Smooth muscle cell (in vitro differentiated cells): ENCODE data around the gene MUC4. TPM values are rescaled to one million over a fixed set of nuclear protein-coding genes. Genes with fewer than 3 reads are reported as not detected.

Experiments
- DNase-seq: peaks from one replicate; lab custom pipeline; 2025; ENCODE audit not compliant: unreplicated experiment; lab: John Stamatoyannopoulos, UW
- H2AFZ ChIP-seq: fragments of 200-600 bp; sonication (generic); 2 replicates; pipeline ENCODE4 v1.6.0; 2016; ENCODE audit warnings: antibody characterized with exemption, low read depth, mild to moderate bottlenecking
- H3F3A ChIP-seq: fragments of 200-600 bp; sonication (generic); 2 replicates; pipeline ENCODE4 v1.6.0; 2017; ENCODE audit warnings: antibody characterized with exemption, low read depth
- H3K27ac ChIP-seq: fragments of 200-600 bp; sonication (generic); 2 replicates; pipeline ENCODE4 v1.5.1; 2016; ENCODE audit warnings: low read depth, mild to moderate bottlenecking
- H3K27me3 ChIP-seq: fragments of 200-600 bp; sonication (generic); 2 replicates; pipeline ENCODE4 v1.6.1; 2016; ENCODE audit warnings: low read depth, mild to moderate bottlenecking
- H3K36me3 ChIP-seq: fragments of 200-600 bp; sonication (generic); 2 replicates; pipeline ENCODE4 v1.5.1; 2016; ENCODE audit warnings: low read depth
- H3K4me1 ChIP-seq: fragments of 200-600 bp; sonication (generic); 2 replicates; pipeline ENCODE4 v1.5.1; 2016; ENCODE audit warnings: low read depth
- H3K4me2 ChIP-seq: fragments of 200-600 bp; sonication (generic); 2 replicates; pipeline ENCODE4 v1.6.0; 2016; ENCODE audit warnings: mild to moderate bottlenecking
- H3K4me3 ChIP-seq: fragments of 200-600 bp; sonication (generic); 2 replicates; pipeline ENCODE4 v1.5.1; 2016; ENCODE audit warnings: mild to moderate bottlenecking
- H3K79me2 ChIP-seq: fragments of 200-600 bp; sonication (generic); 2 replicates; pipeline ENCODE4 v1.6.0; 2016; ENCODE audit warnings: low read depth, mild to moderate bottlenecking
- H3K9ac ChIP-seq: fragments of 200-600 bp; sonication (generic); 2 replicates; pipeline ENCODE4 v1.6.0; 2016; ENCODE audit warnings: low read depth
- H3K9me3 ChIP-seq: fragments of 200-600 bp; sonication (generic); replicated peaks from 2 replicates; pipeline ENCODE4 v1.5.1; 2016; ENCODE audit warnings: low read depth
- H4K20me1 ChIP-seq: fragments of 200-600 bp; sonication (generic); 2 replicates; pipeline ENCODE4 v1.6.0; 2016; ENCODE audit warnings: low read depth
- CTCF ChIP-seq: fragments of 200-600 bp; sonication (generic); IDR thresholded peaks from 2 replicates; pipeline ENCODE4 v1.5.1; 2017; ENCODE audit warnings: borderline replicate concordance, mild to moderate bottlenecking, antibody characterized with exemption; ENCODE audit not compliant: insufficient read depth, poor library complexity, severe bottlenecking
- WGBS: methylation state at CpG from one replicate; pipeline ENCODE4 v1.1.7; 2016; ENCODE audit warnings: low lambda C conversion rate; 5-methylcytosine and 5-hydroxymethylcytosine counted together
- polyA plus RNA-seq: library from polyadenylated mRNA; unstranded; fragments of >200 nt; fragmentation: Nextera tagmentation; extraction: Ambion mirVana; gene quantifications from 2 replicates; pipeline ENCODE4 v1.2.1, GENCODE V29; 2016
- total RNA-seq: library from RNA; depleted of rRNA; stranded (reverse); fragments of >200 nt; gene quantifications from 2 replicates; pipeline ENCODE4 v1.2.3, GENCODE V29; 2014

The MUC4 gene, protein sequence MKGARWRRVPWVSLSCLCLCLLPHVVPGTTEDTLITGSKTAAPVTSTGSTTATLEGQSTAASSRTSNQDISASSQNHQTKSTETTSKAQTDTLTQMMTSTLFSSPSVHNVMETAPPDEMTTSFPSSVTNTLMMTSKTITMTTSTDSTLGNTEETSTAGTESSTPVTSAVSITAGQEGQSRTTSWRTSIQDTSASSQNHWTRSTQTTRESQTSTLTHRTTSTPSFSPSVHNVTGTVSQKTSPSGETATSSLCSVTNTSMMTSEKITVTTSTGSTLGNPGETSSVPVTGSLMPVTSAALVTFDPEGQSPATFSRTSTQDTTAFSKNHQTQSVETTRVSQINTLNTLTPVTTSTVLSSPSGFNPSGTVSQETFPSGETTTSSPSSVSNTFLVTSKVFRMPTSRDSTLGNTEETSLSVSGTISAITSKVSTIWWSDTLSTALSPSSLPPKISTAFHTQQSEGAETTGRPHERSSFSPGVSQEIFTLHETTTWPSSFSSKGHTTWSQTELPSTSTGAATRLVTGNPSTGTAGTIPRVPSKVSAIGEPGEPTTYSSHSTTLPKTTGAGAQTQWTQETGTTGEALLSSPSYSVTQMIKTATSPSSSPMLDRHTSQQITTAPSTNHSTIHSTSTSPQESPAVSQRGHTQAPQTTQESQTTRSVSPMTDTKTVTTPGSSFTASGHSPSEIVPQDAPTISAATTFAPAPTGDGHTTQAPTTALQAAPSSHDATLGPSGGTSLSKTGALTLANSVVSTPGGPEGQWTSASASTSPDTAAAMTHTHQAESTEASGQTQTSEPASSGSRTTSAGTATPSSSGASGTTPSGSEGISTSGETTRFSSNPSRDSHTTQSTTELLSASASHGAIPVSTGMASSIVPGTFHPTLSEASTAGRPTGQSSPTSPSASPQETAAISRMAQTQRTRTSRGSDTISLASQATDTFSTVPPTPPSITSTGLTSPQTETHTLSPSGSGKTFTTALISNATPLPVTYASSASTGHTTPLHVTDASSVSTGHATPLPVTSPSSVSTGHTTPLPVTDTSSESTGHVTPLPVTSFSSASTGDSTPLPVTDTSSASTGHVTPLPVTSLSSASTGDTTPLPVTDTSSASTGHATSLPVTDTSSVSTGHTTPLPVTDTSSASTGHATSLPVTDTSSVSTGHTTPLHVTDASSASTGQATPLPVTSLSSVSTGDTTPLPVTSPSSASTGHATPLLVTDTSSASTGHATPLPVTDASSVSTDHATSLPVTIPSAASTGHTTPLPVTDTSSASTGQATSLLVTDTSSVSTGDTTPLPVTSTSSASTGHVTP (N-terminal part only)
- total RNA-seq (not detected in 2 replicates), polyA plus RNA-seq (0.52 TPM in 1 of 2 replicates, not detected in the other)

- Histone ChIP-seq H3F3A (no peaks in the 10 kb centered on the region), H2AFZ (no peak within 1 kb of the TSS), H3K4me2 (no peak within 1 kb of the TSS), H4K20me1 (no peaks in the 10 kb centered on the region), H3K36me3 (no peaks in the 10 kb centered on the region), H3K9me3 (no peaks in the 10 kb centered on the region), H3K79me2 (no peaks in the 10 kb centered on the region), H3K27ac (no peak within 1 kb of the TSS), H3K27me3 (no peaks in the 10 kb centered on the region), H3K4me3 (no peak within 1 kb of the TSS), H3K9ac (no peak within 1 kb of the TSS), H3K4me1 (no peaks in the 10 kb centered on the region)
- WGBS: 68% methylated on average over 14 of the region's 14 CpGs
- no peak for TF ChIP-seq CTCF
- DNase-seq: no peak
Observed at GRCh38 chr3:195811756-195812155, at the start of gene MUC4. TSS of gene MUC4 (minus strand) at chr3:195811929. CDS start at chr3:195811817, 112 bp downstream.

DNA sequence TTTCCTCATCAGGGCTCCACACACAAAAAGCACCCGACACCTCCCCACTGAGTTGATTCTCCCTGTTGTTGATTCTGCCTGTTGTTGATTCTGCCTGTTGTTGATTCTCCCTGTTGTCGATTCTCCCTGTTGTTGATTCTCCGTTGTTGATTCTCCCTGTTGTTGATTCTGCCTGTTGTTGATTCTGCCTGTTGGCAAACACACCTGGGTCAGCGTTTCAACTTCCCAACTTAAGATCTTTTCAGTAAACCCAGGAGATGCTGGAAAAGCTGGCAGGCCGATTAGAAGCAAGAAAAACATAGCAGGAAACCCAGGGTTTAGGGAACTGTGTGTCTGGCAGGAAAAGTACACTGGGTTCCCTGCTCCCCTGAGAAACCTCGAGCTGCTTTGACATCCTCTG is 48.7 kb upstream of the MUC4 start:
- no peak overlapping the region for H3K4me3 ChIP-seq
- no peak overlapping the region for H3K4me2 ChIP-seq
- H3K27me3 ChIP-seq: no peaks in the 10 kb centered on the region
- H3K9me3 ChIP-seq: no peaks in the 10 kb centered on the region
- DNase-seq: no peak
- H3K27ac ChIP-seq: no peak overlapping the region
- no peak overlapping the region for H3K9ac ChIP-seq
- no peak for TF ChIP-seq CTCF
- H3K79me2 ChIP-seq: no peaks in the 10 kb centered on the region
- whole genome bisulfite sequencing: 79% methylated on average over 6 of the region's 6 CpGs
- no peaks in the 10 kb centered on the region for H3F3A ChIP-seq
- no peaks in the 10 kb centered on the region for H3K36me3 ChIP-seq
- H3K4me1 ChIP-seq: peaks cover 3% of the 10 kb centered on the region
- H2AFZ ChIP-seq: no peak overlapping the region
- no peaks in the 10 kb centered on the region for H4K20me1 ChIP-seq

- H3K4me3 ChIP-seq: no peak overlapping the region
- H4K20me1 ChIP-seq: no peaks in the 10 kb centered on the region
- no peak overlapping the region for H3K27ac ChIP-seq
- no peaks in the 10 kb centered on the region for H3K9me3 ChIP-seq
- 72% methylated on average over 17 of the region's 23 CpGs for WGBS
- H3K27me3 ChIP-seq: no peaks in the 10 kb centered on the region
- H3K9ac ChIP-seq: no peak overlapping the region
- no peak overlapping the region for H3K4me2 ChIP-seq
- peaks cover 3% of the 10 kb centered on the region for H3K4me1 ChIP-seq
- H3K36me3 ChIP-seq: no peaks in the 10 kb centered on the region
- H2AFZ ChIP-seq: no peak overlapping the region
- TF ChIP-seq CTCF: no peak
- DNase-seq: no peak
- H3K79me2 ChIP-seq: no peaks in the 10 kb centered on the region
- no peaks in the 10 kb centered on the region for H3F3A ChIP-seq
Observed at GRCh38 chr3:195859846-195860411, 48.2 kb upstream of the MUC4 start.
